Peyer's patch (tissue), 4 donors: ENCODE data around the gene RPL27A.

ENCODE experiments used
- POLR2A ChIP-seq, 2 donors: fragments of 450-650 bp; IDR thresholded peaks; one replicate each; pipeline ENCODE4 v1.5.1; 2017; ENCODE audit warnings: antibody characterized with exemption in 2 of 2, mild to moderate bottlenecking in 2 of 2, moderate library complexity in 2 of 2
- TF ChIP-seq, protein P1 (sequence below), 6 experiments: fragments of 450-650 bp in 4 of 6; fragments of 200-600 bp in 2 of 6; sonication (generic) in 1 of 6; IDR thresholded peaks; one replicate each; pipeline ENCODE4 v1.5.1; 2017 to 2019; ENCODE audit warnings: antibody characterized with exemption in 6 of 6, mild to moderate bottlenecking in 3 of 6, moderate library complexity in 1 of 6

DNA sequence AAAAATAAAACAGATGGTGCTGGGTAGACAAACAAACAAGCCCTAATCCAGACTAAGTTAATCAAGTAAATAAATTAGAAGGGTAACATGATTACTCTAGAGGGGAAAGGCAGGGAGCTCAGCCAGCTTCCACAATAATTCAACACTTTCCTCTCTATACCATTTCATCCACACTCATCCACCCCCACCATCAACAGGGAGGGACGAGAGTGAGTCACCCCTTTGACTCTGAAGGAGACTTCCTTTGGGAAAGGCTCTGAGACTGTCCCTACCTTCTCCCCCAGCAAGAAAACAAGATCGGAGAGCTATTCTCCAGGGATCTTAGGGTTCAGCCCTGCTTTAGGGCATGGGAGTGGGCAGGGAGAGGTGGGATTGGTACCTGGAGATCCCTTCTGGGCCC, 33.2 kb upstream of the RPL27A start:
- TF ChIP-seq, protein P1, sequence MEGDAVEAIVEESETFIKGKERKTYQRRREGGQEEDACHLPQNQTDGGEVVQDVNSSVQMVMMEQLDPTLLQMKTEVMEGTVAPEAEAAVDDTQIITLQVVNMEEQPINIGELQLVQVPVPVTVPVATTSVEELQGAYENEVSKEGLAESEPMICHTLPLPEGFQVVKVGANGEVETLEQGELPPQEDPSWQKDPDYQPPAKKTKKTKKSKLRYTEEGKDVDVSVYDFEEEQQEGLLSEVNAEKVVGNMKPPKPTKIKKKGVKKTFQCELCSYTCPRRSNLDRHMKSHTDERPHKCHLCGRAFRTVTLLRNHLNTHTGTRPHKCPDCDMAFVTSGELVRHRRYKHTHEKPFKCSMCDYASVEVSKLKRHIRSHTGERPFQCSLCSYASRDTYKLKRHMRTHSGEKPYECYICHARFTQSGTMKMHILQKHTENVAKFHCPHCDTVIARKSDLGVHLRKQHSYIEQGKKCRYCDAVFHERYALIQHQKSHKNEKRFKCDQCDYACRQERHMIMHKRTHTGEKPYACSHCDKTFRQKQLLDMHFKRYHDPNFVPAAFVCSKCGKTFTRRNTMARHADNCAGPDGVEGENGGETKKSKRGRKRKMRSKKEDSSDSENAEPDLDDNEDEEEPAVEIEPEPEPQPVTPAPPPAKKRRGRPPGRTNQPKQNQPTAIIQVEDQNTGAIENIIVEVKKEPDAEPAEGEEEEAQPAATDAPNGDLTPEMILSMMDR (IDR thresholded peaks at IDR 0.05), result no peak
- no peak for TF ChIP-seq POLR2A (IDR thresholded peaks at IDR 0.05)
